Measurements from ENCODE around the gene CPNE6. TPM values are rescaled to one million over a fixed set of nuclear protein-coding genes. Genes with fewer than 3 reads are reported as not detected.

The CPNE6 gene
- total and polyA plus RNA-seq, 2 of the 8 experiments (the other 6 are each of a cell fraction or from before 2014, with no cell fraction given): 0.05 TPM; not detected in 1

DNA sequence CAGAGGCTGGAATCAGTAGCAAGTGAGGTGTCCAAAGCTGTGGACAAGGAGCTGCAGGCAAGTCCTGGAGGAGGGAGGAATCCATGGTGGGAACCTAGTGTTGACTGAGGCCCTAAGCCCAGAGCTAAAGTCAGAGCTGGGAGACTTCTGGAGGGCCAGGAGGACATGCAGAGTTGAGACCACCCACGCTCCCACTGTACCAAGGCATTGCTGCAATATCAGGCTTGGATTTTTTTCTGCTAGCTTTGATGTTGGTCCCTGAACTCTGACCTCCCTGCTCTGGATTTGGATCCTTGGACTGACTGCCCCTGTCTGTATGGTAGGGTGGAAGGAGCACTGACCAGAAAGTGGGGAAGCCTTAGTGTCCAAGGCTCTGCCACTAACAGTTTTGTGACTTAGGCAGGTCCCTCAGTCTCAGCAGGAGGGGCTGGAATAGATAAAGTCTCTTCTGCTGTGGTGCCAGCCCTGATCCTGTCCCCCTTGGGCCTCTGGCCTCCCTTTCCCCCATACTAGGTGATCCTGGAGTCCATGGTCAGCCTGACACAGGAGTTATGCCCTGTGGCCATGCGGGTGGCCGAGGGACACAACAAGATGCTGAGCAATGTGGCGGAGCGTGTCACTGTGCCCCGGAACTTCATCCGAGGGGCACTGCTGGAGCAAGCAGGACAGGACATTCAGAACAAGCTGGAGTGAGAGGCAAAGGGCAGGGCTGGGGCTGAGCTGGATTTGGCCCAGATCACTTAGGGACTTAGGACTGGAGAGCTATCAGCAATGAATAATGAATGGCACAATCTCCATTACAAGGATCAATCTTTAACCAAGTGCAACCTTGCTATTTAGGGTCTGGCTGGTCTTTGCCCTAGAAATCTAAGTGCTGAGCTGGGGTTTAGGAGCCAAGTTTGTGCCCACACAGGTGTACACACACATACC, 10.1 kb upstream of the CPNE6 start:
- no peak overlapping the region for H3K4ac ChIP-seq (replicated peaks; ENCODE audit: insufficient read length, low read depth, low read length)
- no peaks in the 10 kb centered on the region for H3K23me2 ChIP-seq (ENCODE audit: low read depth, low read length)
- ChIA-PET POLR2A (ENCODE audit: partially characterized antibody) (interaction anchor here (0.9 to 27.2 kb wide), 11 partner anchors 9 to 125 kb away, joined by 3 to 626 read pairs (median 4); partner anchors contain the start of genes DCAF11, NRL and PCK2), CTCF (ENCODE audit: partially characterized antibody) (interaction anchor here (0.6 to 23.8 kb wide), 15 partner anchors 9 to 100 kb away, joined by 3 to 316 read pairs (median 4); partner anchors contain the start of genes CARMIL3, IRF9 and PCK2)
- no peaks in the 10 kb centered on the region; a peak in 1 of 8 replicates for H3K36me3 ChIP-seq (ENCODE audit: control insufficient read depth in 2 of 4, insufficient read depth in 4 of 4, low read length in 3 of 4)
- no peak overlapping the region for H4K8ac ChIP-seq (ENCODE audit: extremely low read depth, insufficient read depth, low read length)
- FAIRE-seq: no peak
- H4K5ac ChIP-seq (ENCODE audit: insufficient read length, low read depth, low read length): no peak overlapping the region
- no peak overlapping the region for H2AK5ac ChIP-seq (ENCODE audit: low read depth, low read length)
- H3K4me3 ChIP-seq (ENCODE audit: extremely low read depth in 1 of 4, insufficient read depth in 2 of 4, low read depth in 3 of 4, low read length in 4 of 4): no peak overlapping the region
- H2BK12ac ChIP-seq (ENCODE audit: low read depth, low read length): no peak overlapping the region
- no peak overlapping the region for H3K14ac ChIP-seq (ENCODE audit: insufficient read length)
- H3K4me2 ChIP-seq (ENCODE audit: insufficient read depth in 1 of 2, low read depth in 2 of 2, low read length in 2 of 2): no peak overlapping the region
- H3K27ac ChIP-seq (ENCODE audit: low read depth, low read length): no peak overlapping the region
- H3K18ac ChIP-seq (ENCODE audit: extremely low read depth, low read length): no peak overlapping the region
- H2BK15ac ChIP-seq (ENCODE audit: low read length): no peak overlapping the region
- no peak overlapping the region for H2AFZ ChIP-seq (ENCODE audit: low read length)
- no peaks in the 10 kb centered on the region for H3K9me3 ChIP-seq (ENCODE audit: insufficient read depth in 2 of 2, low read depth in 1 of 2, low read length in 1 of 2)
- peaks cover 0 to 2% of the 10 kb centered on the region in 2 experiments for H4K20me1 ChIP-seq (replicated peaks in 1 of 2; ENCODE audit: control insufficient read depth in 1 of 2, insufficient read depth in 2 of 2, low read length in 2 of 2)
- 86% methylated on average over 7 of the region's 7 CpGs; no CpG with 5 or more reads in 1 of the 2 experiments for WGBS, 2 experiments (ENCODE audit: extremely low coverage in 1 of 2, insufficient coverage in 1 of 2, insufficient read length in 1 of 2, insufficient replicate concordance in 2 of 2, low coverage in 1 of 2, low lambda C conversion rate in 2 of 2, missing lambda C conversion rate in 1 of 2)
- no peak overlapping the region for H2BK20ac ChIP-seq (ENCODE audit: low read length)
- H2BK5ac ChIP-seq (ENCODE audit: low read depth, low read length): peak overlapping the region; percentile 44; the same call in 1 of the 2 replicates
- H4K91ac ChIP-seq (replicated peaks; ENCODE audit: insufficient read length, low read length): no peak overlapping the region
- H3K23ac ChIP-seq (ENCODE audit: insufficient read length): no peak overlapping the region
- H3K4me1 ChIP-seq (replicated peaks in 1 of 4; ENCODE audit: control insufficient read depth in 3 of 4, insufficient read depth in 4 of 4, low read length in 3 of 4): 0 out of 7 replicates have a peak, but pooled peaks cover 0 to 2% (median 0%) of the 10 kb centered on the region in 4 experiments
- H3K56ac ChIP-seq (replicated peaks; ENCODE audit: insufficient read length, low read depth, low read length): no peak overlapping the region
- no peaks in the 10 kb centered on the region for H3K27me3 ChIP-seq (replicated peaks in 1 of 4; ENCODE audit: control insufficient read depth in 3 of 4, extremely low read depth in 1 of 4, insufficient read depth in 3 of 4, low read length in 3 of 4)
- DNase-seq (ENCODE audit: low read depth in 1 of 2, low spot score in 2 of 2): no peak
- H2BK120ac ChIP-seq (replicated peaks; ENCODE audit: low read depth, low read length): no peak overlapping the region
- no peak overlapping the region for H3K9ac ChIP-seq (replicated peaks in 1 of 4; ENCODE audit: extremely low read depth in 1 of 4, low read depth in 3 of 4, low read length in 3 of 4)
- H3K79me1 ChIP-seq (ENCODE audit: low read depth, low read length): no peaks in the 10 kb centered on the region
- no peaks in the 10 kb centered on the region for H3K79me2 ChIP-seq (ENCODE audit: control insufficient read depth in 1 of 2, insufficient read depth in 2 of 2, low read length in 2 of 2)
- TF ChIP-seq ASH2L (IDR thresholded peaks at IDR 0.05; ENCODE audit: low read length) (no peak), RAD21 (IDR thresholded peaks at IDR 0.05 in 1 of 2, conservative IDR thresholded peaks at IDR 0.05 in 1 of 2; ENCODE audit: low read depth in 2 of 2, low read length in 2 of 2) (no peak), NANOG (IDR thresholded peaks at IDR 0.05; ENCODE audit: insufficient read depth, low read depth, low read length, poor library complexity, severe bottlenecking) (no peak), CEBPB (IDR thresholded peaks at IDR 0.05; ENCODE audit: low read depth, low read length) (no peak), KDM1A (IDR thresholded peaks at IDR 0.05; ENCODE audit: borderline replicate concordance, low read length) (no peak), CHD1 (IDR thresholded peaks at IDR 0.05; ENCODE audit: low read depth, low read length) (no peak), MAFK (IDR thresholded peaks at IDR 0.05; ENCODE audit: low read depth, low read length) (no peak), YY1 (IDR thresholded peaks at IDR 0.05; ENCODE audit: low read depth, low read length) (no peak), SAP30 (IDR thresholded peaks at IDR 0.05; ENCODE audit: insufficient read depth, insufficient replicate concordance, low read length) (no peak)
- TF ChIP-seq, protein P1, sequence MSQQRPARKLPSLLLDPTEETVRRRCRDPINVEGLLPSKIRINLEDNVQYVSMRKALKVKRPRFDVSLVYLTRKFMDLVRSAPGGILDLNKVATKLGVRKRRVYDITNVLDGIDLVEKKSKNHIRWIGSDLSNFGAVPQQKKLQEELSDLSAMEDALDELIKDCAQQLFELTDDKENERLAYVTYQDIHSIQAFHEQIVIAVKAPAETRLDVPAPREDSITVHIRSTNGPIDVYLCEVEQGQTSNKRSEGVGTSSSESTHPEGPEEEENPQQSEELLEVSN (IDR thresholded peaks at IDR 0.05): no peak

Data from H1 (cell line).